GM12878 (cell line): ENCODE data around the gene FANCI. TPM values are rescaled to one million over a fixed set of nuclear protein-coding genes. Genes with fewer than 3 reads are reported as not detected.

Experiments
- ATAC-seq: fragments of 200-7000 bp; cut with Tn5 transposase; 3 replicates; pipeline ENCODE4 v1.9.1; 2020; ENCODE audit warnings: mild to moderate bottlenecking, moderate library complexity
- BruUV-seq: library from RNA; stranded (reverse); fragments of 400-500 nt; replicated peaks from 2 replicates; lab custom pipeline; 2021; lab: Mats Ljungman, UMichigan
- CTCF ChIA-PET: fragments of 300-600 bp; sonication (Branson Sonifier 250); formaldehyde crosslinking; extraction: SDS; loops from one replicate; lab custom pipeline; 2021; ENCODE audit warnings: inconsistent platforms; lab: Yijun Ruan, JAX
- POLR2A ChIA-PET: fragments of 350-600 bp; formaldehyde crosslinking; extraction: SDS; loops from one replicate; lab custom pipeline; 2021; ENCODE audit warnings: inconsistent platforms; lab: Charles Lee
- RAD21 ChIA-PET: fragments of 300-600 bp; sonication (Branson Sonifier 250); formaldehyde crosslinking; loops from one replicate; lab custom pipeline; 2023; ENCODE audit warnings: antibody characterized with exemption; ENCODE audit not compliant: unreplicated experiment; lab: Charles Lee
- SMC1A ChIA-PET: fragments of 300-600 bp; sonication (Branson Sonifier 250); formaldehyde crosslinking; loops from one replicate; lab custom pipeline; 2023; ENCODE audit not compliant: unreplicated experiment, uncharacterized antibody; lab: Charles Lee
- DNase-seq: peaks from one replicate; pipeline ENCODE4 v3.0.0-alpha.2; 2011; ENCODE audit warnings: low read depth, low spot score
- FAIRE-seq: peaks from 3 replicates; lab custom pipeline; 2011; peaks lifted over from hg19 to GRCh38; lab: Jason Lieb, UNC
- H2AFZ ChIP-seq: 2 replicates; pipeline ENCODE4 v1.6.0; 2011; ENCODE audit warnings: low read depth, low read length, control low read depth; ENCODE audit not compliant: control insufficient read depth
- H3K27ac ChIP-seq: 2 replicates; pipeline ENCODE4 v1.5.1; 2011; ENCODE audit warnings: control low read depth; ENCODE audit not compliant: control insufficient read depth, insufficient read depth
- H3K27me3 ChIP-seq, 2 experiments: replicated peaks in 1 of 2; 2 replicates each; pipeline versions ENCODE4 v1.6.0 to v1.6.1; 2011; ENCODE audit warnings: low read length in 1 of 2; ENCODE audit not compliant: control insufficient read depth in 2 of 2, insufficient read depth in 2 of 2
- H3K36me3 ChIP-seq, 2 experiments: 2 replicates each; pipeline ENCODE4 v1.5.1; 2011; ENCODE audit warnings: low read length in 1 of 2; ENCODE audit not compliant: control insufficient read depth in 2 of 2, insufficient read depth in 2 of 2
- H3K4me1 ChIP-seq: 2 replicates; pipeline ENCODE4 v1.6.1; 2011; ENCODE audit warnings: mild to moderate bottlenecking, low read length, moderate library complexity, mixed read lengths; ENCODE audit not compliant: control insufficient read depth, insufficient read depth
- H3K4me2 ChIP-seq: 2 replicates; pipeline ENCODE4 v1.6.0; 2011; ENCODE audit warnings: control low read depth; ENCODE audit not compliant: control insufficient read depth, insufficient read depth
- H3K4me3 ChIP-seq: fragments of 200-600 bp; sonication (generic); 2 replicates; pipeline ENCODE4 v1.5.1; 2016
- H3K79me2 ChIP-seq: 2 replicates; pipeline ENCODE4 v1.6.0; 2011; ENCODE audit warnings: low read length; ENCODE audit not compliant: control insufficient read depth, insufficient read depth
- H3K9ac ChIP-seq: 2 replicates; pipeline ENCODE4 v1.8.0; 2011; ENCODE audit warnings: low read length, control low read depth, mixed read lengths; ENCODE audit not compliant: control insufficient read depth, insufficient read depth
- H3K9me3 ChIP-seq: replicated peaks from 3 replicates; pipeline ENCODE4 v1.5.1; 2011; ENCODE audit warnings: mild to moderate bottlenecking, low read length; ENCODE audit not compliant: control insufficient read depth, insufficient read depth
- H4K20me1 ChIP-seq: 2 replicates; pipeline ENCODE4 v1.6.0; 2011; ENCODE audit not compliant: control insufficient read depth, insufficient read depth
- ATF3 ChIP-seq: IDR thresholded peaks from 2 replicates; pipeline ENCODE4 v1.6.1; 2011; ENCODE audit warnings: low read depth, mild to moderate bottlenecking, low read length, moderate library complexity, borderline replicate concordance; ENCODE audit errors: extremely low read depth
- ATF7 ChIP-seq: fragments of 450-650 bp; IDR thresholded peaks from 2 replicates; pipeline ENCODE4 v1.6.1; 2016; ENCODE audit warnings: low read depth, mild to moderate bottlenecking
- BCL3 ChIP-seq: IDR thresholded peaks from 2 replicates; pipeline ENCODE4 v1.6.1; 2011; ENCODE audit warnings: borderline replicate concordance, low read depth, mild to moderate bottlenecking, moderate library complexity, low read length; ENCODE audit not compliant: insufficient read depth, poor library complexity, severe bottlenecking
- BHLHE40 ChIP-seq, 2 experiments: fragments of 450-650 bp in 1 of 2; IDR thresholded peaks; 2 replicates each; pipeline ENCODE4 v1.6.1; 2011 to 2017; ENCODE audit warnings: low read depth in 2 of 2, borderline replicate concordance in 1 of 2, improper control_type of control experiment in 1 of 2, low read length in 1 of 2, mild to moderate bottlenecking in 1 of 2
- BMI1 ChIP-seq: fragments of 450-650 bp; IDR thresholded peaks from 2 replicates; pipeline ENCODE4 v1.6.1; 2016; ENCODE audit warnings: mild to moderate bottlenecking, moderate library complexity, borderline replicate concordance
- EED ChIP-seq: sonication (generic); IDR thresholded peaks from 2 replicates; pipeline ENCODE4 v1.6.1; 2016; ENCODE audit warnings: antibody characterized with exemption, low read depth
- FOXK2 ChIP-seq: fragments of 450-650 bp; IDR thresholded peaks from 2 replicates; pipeline ENCODE4 v1.6.1; 2017; ENCODE audit warnings: mild to moderate bottlenecking, moderate library complexity
- IRF4 ChIP-seq: IDR thresholded peaks from 2 replicates; pipeline ENCODE4 v1.6.1; 2011; ENCODE audit warnings: low read depth, low read length
- PML ChIP-seq: IDR thresholded peaks from 2 replicates; pipeline ENCODE4 v1.6.1; 2012; ENCODE audit warnings: low read length, inconsistent platforms
- RELB ChIP-seq: fragments of 450-650 bp; IDR thresholded peaks from 2 replicates; pipeline ENCODE4 v1.6.1; 2017; ENCODE audit warnings: low read depth, mild to moderate bottlenecking, moderate library complexity
- TCF3 ChIP-seq: IDR thresholded peaks from 2 replicates; pipeline ENCODE4 v1.6.1; 2012; ENCODE audit warnings: low read depth, mild to moderate bottlenecking, low read length, borderline replicate concordance; ENCODE audit not compliant: insufficient read depth
- YBX1 ChIP-seq: fragments of 450-650 bp; IDR thresholded peaks from 2 replicates; pipeline ENCODE4 v1.6.1; 2016; ENCODE audit warnings: antibody characterized with exemption
- WGBS: methylation state at CpG from one replicate; pipeline ENCODE4 v1.1.6; 2016; ENCODE audit warnings: low lambda C conversion rate; ENCODE audit not compliant: insufficient replicate concordance, insufficient coverage; ENCODE audit errors: missing lambda C conversion rate; 5-methylcytosine and 5-hydroxymethylcytosine counted together
- in situ Hi-C: fragments of 300-500 bp; cut with MboI; formaldehyde crosslinking; loops from 9 replicates; pipeline ENCODE4 v1.14.3; 2018; ENCODE audit warnings: mixed read lengths
- intact Hi-C: fragments of 100-400 bp; cut with micrococcal nuclease; formaldehyde crosslinking; loops from one replicate; pipeline ENCODE4 v1.14.2; 2022; ENCODE audit not compliant: unreplicated experiment
- polyA plus RNA-seq, 11 experiments: library from polyadenylated mRNA; depleted of rRNA in 4 of 11; unstranded in 6 of 11; stranded (reverse) in 5 of 11; fragments of >200 nt; fragmentation: Nextera tagmentation in 4 of 11; fragmentation: Illumina TruSeq in 1 of 11; extraction: Ambion mirVana in 4 of 11; extraction: Trizol in 1 of 11; gene quantifications; 1 replicate in 1 of 11; 2 replicates in 10 of 11; pipeline versions ENCODE4 v1.2.1 to v1.2.3, GENCODE V29; 2011 to 2016; ENCODE audit warnings: inconsistent platforms in 2 of 11, missing spikeins in 2 of 11, low read depth in 1 of 11
- total RNA-seq, 4 experiments: library from RNA; depleted of rRNA in 3 of 4; stranded (reverse); fragments of >200 nt in 3 of 4; fragmentation: Illumina TruSeq in 1 of 4; extraction: Trizol in 1 of 4; gene quantifications; 2 replicates each; pipeline versions ENCODE4 v1.2.1 to v1.2.3, GENCODE V29; 2013 to 2021
- TF ChIP-seq, protein P1 (sequence below): fragments of 450-650 bp; IDR thresholded peaks from 2 replicates; pipeline ENCODE4 v1.6.1; 2017; ENCODE audit warnings: mild to moderate bottlenecking, moderate library complexity
- TF ChIP-seq, protein P2 (sequence below): fragments of 450-650 bp; IDR thresholded peaks from 2 replicates; pipeline ENCODE4 v1.6.1; 2017; ENCODE audit warnings: antibody characterized with exemption, mild to moderate bottlenecking, moderate library complexity

The FANCI gene
- total and polyA plus RNA-seq, 10 of the 15 experiments (the other 5 are each of a cell fraction or from before 2014, with no cell fraction given), result 38.1 to 129 (median 82.4) TPM

DNA sequence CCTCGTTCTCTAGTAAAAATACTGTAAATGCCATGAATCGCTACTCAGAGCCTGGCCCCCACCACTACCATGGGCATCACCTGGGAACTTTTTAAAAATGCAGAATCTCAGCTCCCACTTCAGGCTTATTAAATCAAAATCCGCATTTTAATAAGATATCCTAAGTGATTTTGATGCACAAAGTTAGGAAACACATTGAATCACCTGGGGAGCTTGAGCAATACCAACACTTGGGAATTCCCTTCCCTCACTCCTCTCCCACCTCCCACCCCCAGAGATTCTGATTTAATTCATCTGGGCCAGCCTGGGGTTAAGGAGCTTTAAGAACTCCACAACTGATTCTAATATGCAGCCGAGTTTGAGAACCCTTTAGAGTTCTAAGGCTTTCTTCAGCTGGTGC, 49.2 kb upstream of the FANCI start:
- no TSS peak for BruUV-seq
- H3K36me3 ChIP-seq, result peaks cover 6 to 7% of the 10 kb centered on the region in 2 experiments; a peak in 3 of 4 replicates
- H3K27ac ChIP-seq, result no peak overlapping the region
- SMC1A ChIA-PET, result interaction anchor here (1.2 kb wide), 1 partner anchor 66 kb away, joined by 4 read pairs; no protein-coding TSS in a partner anchor
- no peaks in the 10 kb centered on the region for H3K4me1 ChIP-seq
- H3K9ac ChIP-seq, result no peak overlapping the region
- no peaks in the 10 kb centered on the region for H3K27me3 ChIP-seq
- FAIRE-seq (no peak), ATAC-seq (no peak), DNase-seq (no peak)
- no peak overlapping the region for H2AFZ ChIP-seq
- no peaks in the 10 kb centered on the region for H3K79me2 ChIP-seq
- H3K4me3 ChIP-seq, result no peak overlapping the region
- RAD21 ChIA-PET, result interaction anchor here (1.6 kb wide), 1 partner anchor 137 kb away, joined by 5 read pairs; no protein-coding TSS in a partner anchor
- no peaks in the 10 kb centered on the region for H4K20me1 ChIP-seq
- in situ Hi-C loops, result no loop called here
- WGBS, result 98% methylated on average over 4 of the region's 4 CpGs
- no peaks in the 10 kb centered on the region for H3K9me3 ChIP-seq
- H3K4me2 ChIP-seq, result no peak overlapping the region
- CTCF ChIA-PET, result interaction anchor here (0.8 to 8.1 kb wide), 6 partner anchors 11 to 137 kb away, joined by 3 to 47 read pairs (median 4); no protein-coding TSS in a partner anchor
- intact Hi-C loops, result no loop called here
- POLR2A ChIA-PET, result no interaction called here
- TF ChIP-seq, protein P1, sequence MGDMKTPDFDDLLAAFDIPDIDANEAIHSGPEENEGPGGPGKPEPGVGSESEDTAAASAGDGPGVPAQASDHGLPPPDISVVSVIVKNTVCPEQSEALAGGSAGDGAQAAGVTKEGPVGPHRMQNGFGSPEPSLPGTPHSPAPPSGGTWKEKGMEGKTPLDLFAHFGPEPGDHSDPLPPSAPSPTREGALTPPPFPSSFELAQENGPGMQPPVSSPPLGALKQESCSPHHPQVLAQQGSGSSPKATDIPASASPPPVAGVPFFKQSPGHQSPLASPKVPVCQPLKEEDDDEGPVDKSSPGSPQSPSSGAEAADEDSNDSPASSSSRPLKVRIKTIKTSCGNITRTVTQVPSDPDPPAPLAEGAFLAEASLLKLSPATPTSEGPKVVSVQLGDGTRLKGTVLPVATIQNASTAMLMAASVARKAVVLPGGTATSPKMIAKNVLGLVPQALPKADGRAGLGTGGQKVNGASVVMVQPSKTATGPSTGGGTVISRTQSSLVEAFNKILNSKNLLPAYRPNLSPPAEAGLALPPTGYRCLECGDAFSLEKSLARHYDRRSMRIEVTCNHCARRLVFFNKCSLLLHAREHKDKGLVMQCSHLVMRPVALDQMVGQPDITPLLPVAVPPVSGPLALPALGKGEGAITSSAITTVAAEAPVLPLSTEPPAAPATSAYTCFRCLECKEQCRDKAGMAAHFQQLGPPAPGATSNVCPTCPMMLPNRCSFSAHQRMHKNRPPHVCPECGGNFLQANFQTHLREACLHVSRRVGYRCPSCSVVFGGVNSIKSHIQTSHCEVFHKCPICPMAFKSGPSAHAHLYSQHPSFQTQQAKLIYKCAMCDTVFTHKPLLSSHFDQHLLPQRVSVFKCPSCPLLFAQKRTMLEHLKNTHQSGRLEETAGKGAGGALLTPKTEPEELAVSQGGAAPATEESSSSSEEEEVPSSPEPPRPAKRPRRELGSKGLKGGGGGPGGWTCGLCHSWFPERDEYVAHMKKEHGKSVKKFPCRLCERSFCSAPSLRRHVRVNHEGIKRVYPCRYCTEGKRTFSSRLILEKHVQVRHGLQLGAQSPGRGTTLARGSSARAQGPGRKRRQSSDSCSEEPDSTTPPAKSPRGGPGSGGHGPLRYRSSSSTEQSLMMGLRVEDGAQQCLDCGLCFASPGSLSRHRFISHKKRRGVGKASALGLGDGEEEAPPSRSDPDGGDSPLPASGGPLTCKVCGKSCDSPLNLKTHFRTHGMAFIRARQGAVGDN, result no peak
- no peak for TF ChIP-seq ATF3
- no peak for TF ChIP-seq BCL3
- TF ChIP-seq TCF3, result no peak
- TF ChIP-seq PML, result no peak
- TF ChIP-seq, protein P2, sequence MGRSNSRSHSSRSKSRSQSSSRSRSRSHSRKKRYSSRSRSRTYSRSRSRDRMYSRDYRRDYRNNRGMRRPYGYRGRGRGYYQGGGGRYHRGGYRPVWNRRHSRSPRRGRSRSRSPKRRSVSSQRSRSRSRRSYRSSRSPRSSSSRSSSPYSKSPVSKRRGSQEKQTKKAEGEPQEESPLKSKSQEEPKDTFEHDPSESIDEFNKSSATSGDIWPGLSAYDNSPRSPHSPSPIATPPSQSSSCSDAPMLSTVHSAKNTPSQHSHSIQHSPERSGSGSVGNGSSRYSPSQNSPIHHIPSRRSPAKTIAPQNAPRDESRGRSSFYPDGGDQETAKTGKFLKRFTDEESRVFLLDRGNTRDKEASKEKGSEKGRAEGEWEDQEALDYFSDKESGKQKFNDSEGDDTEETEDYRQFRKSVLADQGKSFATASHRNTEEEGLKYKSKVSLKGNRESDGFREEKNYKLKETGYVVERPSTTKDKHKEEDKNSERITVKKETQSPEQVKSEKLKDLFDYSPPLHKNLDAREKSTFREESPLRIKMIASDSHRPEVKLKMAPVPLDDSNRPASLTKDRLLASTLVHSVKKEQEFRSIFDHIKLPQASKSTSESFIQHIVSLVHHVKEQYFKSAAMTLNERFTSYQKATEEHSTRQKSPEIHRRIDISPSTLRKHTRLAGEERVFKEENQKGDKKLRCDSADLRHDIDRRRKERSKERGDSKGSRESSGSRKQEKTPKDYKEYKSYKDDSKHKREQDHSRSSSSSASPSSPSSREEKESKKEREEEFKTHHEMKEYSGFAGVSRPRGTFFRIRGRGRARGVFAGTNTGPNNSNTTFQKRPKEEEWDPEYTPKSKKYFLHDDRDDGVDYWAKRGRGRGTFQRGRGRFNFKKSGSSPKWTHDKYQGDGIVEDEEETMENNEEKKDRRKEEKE, result no peak
- no peak for TF ChIP-seq EED
- no peak for TF ChIP-seq ATF7
- no peak for TF ChIP-seq RELB
- no peak for TF ChIP-seq BHLHE40 (IDR thresholded peaks at IDR 0.05; ENCODE audit: borderline replicate concordance in 1 of 2, low read depth in 2 of 2, low read length in 1 of 2)
- no peak for TF ChIP-seq YBX1
- TF ChIP-seq BMI1, result no peak
- no peak for TF ChIP-seq FOXK2
- TF ChIP-seq IRF4, result no peak
